Activated naive CD4-positive, alpha-beta T cell treated with anti-CD3 and anti-CD28 coated beads, Interleukin-2, amount 50 U/mL, for 16 hours (primary cell): ENCODE measurements around the gene RAD52.

ENCODE experiments used
- DNase-seq: peaks from one replicate; pipeline ENCODE4 v3.0.0-alpha.2; 2020

The RAD52 gene

DNA sequence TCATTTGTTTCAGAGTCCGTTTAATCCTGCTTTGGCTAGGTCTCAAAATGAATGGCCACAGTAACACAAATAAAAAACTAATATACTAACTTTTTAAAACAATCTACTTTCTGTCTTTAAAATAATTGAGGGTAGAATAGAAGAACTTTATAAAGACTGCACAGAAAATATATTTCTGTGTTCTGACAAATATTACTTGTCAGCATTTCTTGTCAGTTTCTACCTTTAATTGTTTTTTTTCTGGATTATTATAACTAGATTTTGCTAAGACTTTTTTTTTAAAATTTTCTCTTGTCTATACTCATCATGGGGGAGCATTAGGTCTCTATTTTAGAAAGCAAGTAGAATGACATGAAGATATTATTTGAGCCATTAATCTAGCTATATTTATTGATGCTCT lies 86.2 kb downstream of the RAD52 start:
- no peak for DNase-seq

DNA sequence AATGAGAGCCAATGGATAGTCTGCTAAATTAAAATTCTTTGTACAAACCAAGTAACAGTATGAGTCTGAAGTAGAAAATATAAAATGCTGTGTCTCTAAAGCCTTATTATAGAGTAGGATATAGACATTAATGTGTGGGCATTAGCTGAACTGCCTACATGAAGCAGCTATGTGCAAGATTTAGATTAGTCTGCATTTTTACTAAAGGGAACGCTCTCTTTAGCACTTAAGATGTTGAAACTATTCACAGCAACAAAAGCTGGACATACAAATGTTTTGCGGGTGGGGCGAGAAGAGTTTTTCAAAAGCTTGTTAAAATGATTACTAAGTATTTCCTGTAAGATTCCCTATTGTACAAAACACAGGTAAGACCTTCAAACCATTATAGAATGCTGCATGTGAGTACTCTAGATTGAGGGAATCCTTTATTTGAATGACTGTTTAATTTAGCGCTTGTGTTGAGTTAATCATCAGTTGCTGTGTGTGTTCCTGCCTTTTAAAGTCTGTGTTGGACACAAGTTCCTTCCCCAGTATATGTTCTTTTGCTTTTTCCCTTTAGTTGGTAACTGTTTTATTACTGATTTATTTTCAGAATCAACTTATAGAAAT lies 87.1 kb downstream of the RAD52 start:
- DNase-seq, result no peak
